Fibroblast of the aortic adventitia (primary cell): ENCODE results near the gene NRXN3. TPM values are rescaled to one million over a fixed set of nuclear protein-coding genes. Genes with fewer than 3 reads are reported as not detected.
"Not testable (repeated sequence)": the region's sequence is repeated elsewhere in the genome, so short reads cannot be mapped to it uniquely, and the experiment has no call there.

Source experiments
- DNase-seq: peaks from one replicate; pipeline ENCODE4 v3.0.0-alpha.2; 2010; ENCODE audit warnings: low read depth
- H3K4me3 ChIP-seq: 2 replicates; pipeline ENCODE4 v1.5.1; 2011; ENCODE audit warnings: low read depth, mild to moderate bottlenecking, control low read depth, low read length, moderate library complexity
- total RNA-seq: library from RNA; depleted of rRNA; stranded (reverse); fragments of >200 nt; gene quantifications from 2 replicates; pipeline ENCODE4 v1.2.3, GENCODE V29; 2012; ENCODE audit warnings: low replicate concordance
- TF ChIP-seq, protein P1 (sequence below): IDR thresholded peaks from 2 replicates; pipeline ENCODE4 v1.5.1; 2011; ENCODE audit warnings: mild to moderate bottlenecking, low read length, control low read depth, inconsistent platforms; ENCODE audit not compliant: insufficient read depth

NRXN3 gene
- total RNA-seq, 1 donor: 0.18 TPM

DNA sequence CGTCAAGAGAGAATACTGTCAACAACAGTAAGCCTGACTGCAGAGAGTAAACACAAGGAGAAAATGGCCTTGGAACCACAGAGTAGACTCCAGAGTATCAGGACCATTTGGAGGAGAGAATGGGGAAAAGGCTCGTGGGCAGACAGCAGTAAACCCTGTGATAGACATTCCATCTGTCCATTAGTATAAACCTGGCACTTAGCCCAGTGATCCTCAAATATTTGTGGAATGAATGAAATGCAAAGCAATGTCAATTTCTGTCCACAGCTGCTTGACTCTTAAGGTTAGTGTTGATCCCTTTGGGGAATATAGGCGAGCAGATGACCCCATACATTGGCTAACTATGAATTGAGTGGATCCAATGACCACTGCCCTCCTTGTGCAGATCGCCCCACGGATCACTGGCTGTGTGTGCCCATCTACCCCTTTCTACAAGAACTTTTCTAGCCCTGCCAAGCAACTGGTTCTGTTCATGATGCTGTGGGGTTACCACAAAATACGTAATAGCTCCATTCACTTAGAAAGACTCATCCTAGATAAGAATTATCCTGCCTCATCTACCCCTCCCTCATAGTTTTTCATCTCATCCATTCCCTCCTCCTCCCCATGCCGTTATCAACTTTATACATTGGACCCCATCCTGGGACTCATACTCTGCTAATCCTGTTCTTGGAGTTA is 846.8 kb downstream of the NRXN3 start:
- peak; percentile 59 for DNase-seq
- TF ChIP-seq, protein P1, sequence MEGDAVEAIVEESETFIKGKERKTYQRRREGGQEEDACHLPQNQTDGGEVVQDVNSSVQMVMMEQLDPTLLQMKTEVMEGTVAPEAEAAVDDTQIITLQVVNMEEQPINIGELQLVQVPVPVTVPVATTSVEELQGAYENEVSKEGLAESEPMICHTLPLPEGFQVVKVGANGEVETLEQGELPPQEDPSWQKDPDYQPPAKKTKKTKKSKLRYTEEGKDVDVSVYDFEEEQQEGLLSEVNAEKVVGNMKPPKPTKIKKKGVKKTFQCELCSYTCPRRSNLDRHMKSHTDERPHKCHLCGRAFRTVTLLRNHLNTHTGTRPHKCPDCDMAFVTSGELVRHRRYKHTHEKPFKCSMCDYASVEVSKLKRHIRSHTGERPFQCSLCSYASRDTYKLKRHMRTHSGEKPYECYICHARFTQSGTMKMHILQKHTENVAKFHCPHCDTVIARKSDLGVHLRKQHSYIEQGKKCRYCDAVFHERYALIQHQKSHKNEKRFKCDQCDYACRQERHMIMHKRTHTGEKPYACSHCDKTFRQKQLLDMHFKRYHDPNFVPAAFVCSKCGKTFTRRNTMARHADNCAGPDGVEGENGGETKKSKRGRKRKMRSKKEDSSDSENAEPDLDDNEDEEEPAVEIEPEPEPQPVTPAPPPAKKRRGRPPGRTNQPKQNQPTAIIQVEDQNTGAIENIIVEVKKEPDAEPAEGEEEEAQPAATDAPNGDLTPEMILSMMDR: no peak
- H3K4me3 ChIP-seq: no peak overlapping the region

- TF ChIP-seq, protein P1: no peak
- H3K4me3 ChIP-seq: no peak overlapping the region
- DNase-seq: no peak
These were observed 847.4 kb downstream of the NRXN3 start for GRCh38 chr14:79017561-79017960.

- DNase-seq: peak; percentile 54
- TF ChIP-seq, protein P1: no peak
- no peak overlapping the region for H3K4me3 ChIP-seq
These were observed 848.7 kb downstream of the NRXN3 start for GRCh38 chr14:79018836-79019235.

DNA sequence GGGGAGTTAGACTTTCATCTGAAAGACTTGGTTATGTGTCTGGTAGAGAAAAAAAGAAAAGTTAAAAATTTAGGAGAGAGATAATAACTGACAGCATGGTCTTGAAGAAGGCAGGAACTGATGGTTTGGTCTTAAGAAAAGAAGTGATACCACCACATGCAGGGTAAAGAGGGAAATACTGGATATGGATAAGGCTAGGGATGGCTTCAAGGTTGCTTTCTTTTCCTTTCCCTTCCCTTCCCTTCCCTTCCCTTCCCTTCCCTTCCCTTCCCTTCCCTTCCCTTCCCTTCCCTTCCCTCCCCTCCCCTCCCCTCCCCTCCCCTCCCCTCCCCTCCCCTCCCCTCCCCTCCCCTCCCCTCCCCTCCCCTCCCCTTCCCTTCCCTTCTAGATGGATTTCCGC is 849.7 kb downstream of the NRXN3 start:
- not testable (repeated sequence) for H3K4me3 ChIP-seq, DNase-seq

- no peak for DNase-seq
- no peak overlapping the region for H3K4me3 ChIP-seq
- TF ChIP-seq, protein P1: no peak
These were observed 851.6 kb downstream of the NRXN3 start for GRCh38 chr14:79021766-79022165.

DNA sequence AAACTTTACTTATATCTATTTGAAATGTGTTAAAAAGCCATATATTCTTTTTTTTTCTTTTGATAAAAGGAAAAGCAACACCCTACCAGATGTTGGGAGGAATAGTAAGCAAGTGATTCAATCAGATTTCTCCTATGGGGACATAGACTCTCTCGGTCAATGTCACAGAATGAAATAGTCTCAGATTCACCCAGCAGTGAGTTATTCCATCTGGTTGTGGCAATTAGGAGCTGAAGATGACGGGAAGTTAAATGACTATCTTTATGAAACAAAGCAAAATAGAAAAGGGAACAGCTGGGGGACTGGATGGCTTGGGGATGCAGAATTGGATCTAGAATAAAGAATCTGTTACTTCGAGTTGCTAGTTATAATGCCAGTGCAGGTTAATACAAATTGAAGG is 857.0 kb downstream of the NRXN3 start:
- no peak for DNase-seq
- TF ChIP-seq, protein P1: no peak
- no peak overlapping the region for H3K4me3 ChIP-seq

- TF ChIP-seq, protein P1: no peak
- no peak overlapping the region for H3K4me3 ChIP-seq
- no peak for DNase-seq
These were observed 858.1 kb downstream of the NRXN3 start for GRCh38 chr14:79028281-79028680.
